HG02763 (cell line): ENCODE results near the gene RORC.
"Not testable (repeated sequence)": the region's sequence is repeated elsewhere in the genome, so short reads cannot be mapped to it uniquely, and the experiment has no call there.

Source experiments
- ATAC-seq: cut with Tn5 transposase; IDR thresholded peaks from one replicate; pipeline ENCODE4 v1.9.1; 2021; ENCODE audit warnings: mild to moderate bottlenecking, moderate library complexity; ENCODE audit not compliant: unreplicated experiment

The RORC gene

DNA sequence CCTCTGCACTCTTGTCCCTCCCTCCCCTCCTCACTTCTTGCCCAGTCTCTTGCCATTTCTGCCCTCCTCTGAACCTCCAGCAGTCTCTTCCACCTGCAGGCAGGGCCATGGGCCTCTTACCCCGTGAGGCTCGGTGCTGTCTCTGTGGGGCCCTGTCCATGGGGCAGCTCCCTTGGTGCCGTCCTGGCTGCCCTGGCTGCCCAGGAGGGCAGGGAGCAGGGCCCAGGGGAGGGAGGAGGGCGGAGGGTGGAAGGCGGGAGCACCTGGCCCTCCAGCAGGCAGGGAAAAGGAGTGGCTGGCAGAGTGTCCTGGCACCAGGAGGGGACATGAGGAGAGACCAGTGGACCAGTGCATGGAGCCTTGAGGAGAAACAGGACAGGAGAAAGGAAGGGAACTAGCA is at the start of gene RORC:
Gene RORC (minus strand): TSS at position 198 of the 400 bp plus-strand sequence. CDS start 38 bp downstream, at position 160.
- ATAC-seq: no peak

GRCh38 chr1:151875419-151876097 is 44.0 kb upstream of the RORC start:
- no peak for ATAC-seq

DNA sequence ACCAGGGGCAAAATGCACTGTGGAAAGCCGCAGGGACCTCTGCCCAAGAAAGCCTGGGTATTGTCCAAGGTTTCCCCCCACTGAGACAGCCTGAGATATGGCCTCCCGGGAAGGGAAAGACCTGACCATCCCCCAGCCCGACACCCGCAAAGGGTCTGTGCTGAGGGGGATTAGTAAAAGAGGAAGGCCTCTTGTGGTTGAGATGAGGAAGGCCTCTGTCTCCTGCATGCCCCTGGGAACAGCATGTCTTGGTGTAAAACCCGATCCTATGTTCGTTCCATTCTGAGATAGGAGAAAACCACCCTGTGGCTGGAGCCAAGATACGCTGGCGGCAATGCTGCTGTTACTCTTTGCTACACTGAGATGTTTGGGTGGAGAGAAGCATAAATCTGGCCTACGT is 41.2 kb upstream of the RORC start:
- not testable (repeated sequence) for ATAC-seq

- ATAC-seq: no peak
These were observed 39.9 kb upstream of the RORC start for GRCh38 chr1:151871284-151872030.

GRCh38 chr1:151868486-151868885 is 36.9 kb upstream of the RORC start:
- no peak for ATAC-seq

GRCh38 chr1:151867765-151868411 is 36.3 kb upstream of the RORC start:
- ATAC-seq: no peak

- ATAC-seq: no peak
These were observed 35.7 kb upstream of the RORC start for GRCh38 chr1:151867321-151867720.

DNA sequence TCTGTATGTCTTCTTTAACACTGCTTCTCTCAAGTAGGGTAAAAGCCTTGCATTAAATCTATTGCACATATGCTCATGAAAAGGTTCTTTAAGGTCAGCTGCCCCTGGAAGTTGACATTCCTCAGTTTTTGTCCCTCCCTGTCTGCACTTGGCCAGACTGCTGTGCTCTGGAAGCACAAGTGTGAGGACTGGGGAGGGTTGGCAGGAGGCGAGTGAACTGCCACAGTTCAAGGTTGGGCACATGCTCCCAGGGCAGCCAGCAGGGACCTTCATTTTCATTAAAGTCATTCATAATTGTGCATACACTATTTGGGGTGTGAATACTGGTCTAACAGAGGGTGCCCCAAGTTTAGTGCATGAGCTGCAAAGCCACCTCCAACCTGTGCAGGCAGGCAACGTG is 32.8 kb upstream of the RORC start:
- no peak for ATAC-seq

GRCh38 chr1:151862604-151863003 is 31.0 kb upstream of the RORC start:
- no peak for ATAC-seq

- ATAC-seq: no peak
These were observed 29.0 kb upstream of the RORC start for GRCh38 chr1:151860504-151861187.

DNA sequence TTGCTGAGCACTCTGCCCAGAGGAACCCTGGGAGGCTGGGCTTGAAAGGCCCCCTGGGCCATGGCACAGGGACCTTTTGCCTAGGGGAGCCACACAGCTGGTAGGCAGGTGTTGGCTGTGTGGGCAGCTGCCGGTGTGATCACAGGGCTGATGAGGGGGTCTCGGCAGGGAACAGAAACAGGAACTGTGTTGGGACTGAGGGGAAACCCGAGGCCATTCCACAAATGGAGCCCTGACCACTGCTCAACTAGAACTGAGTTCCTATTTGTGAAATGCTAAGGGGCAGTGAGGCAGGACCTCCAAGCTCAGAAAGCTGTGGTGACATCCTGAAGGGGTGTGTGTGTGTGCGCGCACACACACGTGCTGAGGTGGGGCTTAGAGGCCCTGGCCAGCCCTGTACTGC is 28.3 kb upstream of the RORC start:
- no peak for ATAC-seq

- no peak for ATAC-seq
These were observed 27.5 kb upstream of the RORC start for GRCh38 chr1:151858886-151859665.

GRCh38 chr1:151858030-151858746 is 26.6 kb upstream of the RORC start:
- no peak for ATAC-seq

DNA sequence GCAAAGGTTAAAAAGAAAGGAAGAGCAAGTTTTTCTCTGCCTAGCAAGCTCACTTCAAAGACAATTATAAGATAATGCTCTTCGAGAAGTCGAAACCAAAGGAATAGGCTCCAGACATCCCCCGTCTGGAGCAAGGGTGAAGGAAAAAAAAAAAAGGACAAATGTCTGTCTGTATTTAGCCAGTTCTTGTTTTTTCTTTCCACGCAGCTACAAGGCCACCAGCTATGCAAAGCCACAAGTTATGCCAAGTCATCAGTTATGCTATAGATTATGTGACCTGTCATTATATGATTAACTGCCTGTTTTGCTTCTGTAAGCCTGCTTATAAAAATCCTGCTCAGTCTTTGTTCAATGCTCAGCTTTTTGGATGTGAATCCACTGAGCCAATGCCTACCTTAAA is 24.3 kb upstream of the RORC start:
- ATAC-seq: no peak

- not testable (repeated sequence) for ATAC-seq
These were observed 23.9 kb upstream of the RORC start for GRCh38 chr1:151855516-151855915.

GRCh38 chr1:151854658-151855057 is 23.1 kb upstream of the RORC start:
- no peak for ATAC-seq

DNA sequence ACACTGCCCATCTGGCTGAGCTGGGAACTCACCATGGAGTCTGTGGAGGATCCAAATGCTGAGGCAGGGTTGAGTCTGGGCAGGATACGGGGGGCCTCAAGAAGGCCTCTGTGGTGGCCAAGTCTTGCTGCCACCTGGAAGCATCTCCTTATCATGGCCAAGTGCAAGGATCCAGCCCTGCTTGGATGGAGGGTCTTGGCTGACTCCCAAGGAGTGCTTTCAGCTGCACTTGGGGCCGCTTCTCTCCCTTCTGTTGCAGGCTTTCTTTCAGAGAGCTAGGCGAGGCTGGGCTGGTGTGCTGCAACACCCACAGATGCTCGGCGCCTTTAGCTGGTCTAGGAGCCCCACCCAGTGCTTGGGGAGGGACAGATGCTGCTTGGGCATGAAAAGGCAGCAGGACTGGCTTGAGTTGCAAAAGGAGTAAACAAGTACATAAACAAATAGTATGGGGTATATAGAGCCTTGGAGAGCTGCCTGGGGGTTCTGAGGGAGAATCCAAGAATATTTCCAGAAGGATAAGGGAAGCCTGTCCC is 21.9 kb upstream of the RORC start, which contains the start of gene THEM5:
Gene THEM5 (minus strand): TSS at position 302 of the 533 bp plus-strand sequence. CDS start 147 bp downstream, at position 155.
- no peak for ATAC-seq

GRCh38 chr1:151852733-151853132 is 21.1 kb upstream of the RORC start:
- no peak for ATAC-seq

DNA sequence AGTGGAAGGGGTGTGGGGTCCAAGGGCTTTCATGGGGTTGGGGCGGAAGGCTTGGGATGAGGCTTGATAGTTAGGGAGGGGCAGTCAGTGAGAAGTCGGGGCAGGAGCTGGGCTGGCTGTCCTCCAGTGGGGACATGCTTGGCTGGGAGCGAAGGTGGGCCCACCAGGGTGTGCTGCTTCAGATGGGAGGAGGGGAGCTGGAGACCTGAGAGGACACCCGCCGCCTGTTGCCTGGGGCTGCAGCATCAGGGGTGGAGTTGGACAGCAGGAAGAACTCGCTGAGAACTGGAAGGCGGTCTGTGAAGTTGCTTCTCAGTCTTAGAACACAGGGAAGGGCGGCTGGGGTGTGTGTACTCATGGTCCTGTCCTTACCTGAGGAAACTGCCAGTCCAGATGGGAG is 20.3 kb upstream of the RORC start:
- no peak for ATAC-seq

DNA sequence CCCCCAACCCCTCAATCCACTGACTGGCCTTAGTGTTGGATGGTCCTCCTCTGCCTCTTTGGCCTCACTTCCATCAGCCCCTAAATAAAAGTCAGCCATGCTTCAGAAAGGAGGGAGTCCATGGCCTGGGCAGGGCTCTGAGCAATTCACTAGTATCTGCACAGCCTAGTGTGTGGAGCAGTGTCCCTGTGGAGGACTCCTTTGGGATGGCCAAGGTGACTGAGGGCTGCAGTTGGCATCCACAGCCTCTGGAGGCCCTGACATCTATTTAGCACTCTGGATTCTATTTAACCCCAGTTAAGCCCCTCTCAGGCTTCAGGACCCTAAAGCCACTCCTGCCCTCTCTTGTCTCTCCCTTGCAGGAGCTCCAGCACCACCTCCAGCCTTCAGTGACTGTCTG is 18.3 kb upstream of the RORC start:
- ATAC-seq: no peak
